ENCODE results near the gene MMP28.

DNA sequence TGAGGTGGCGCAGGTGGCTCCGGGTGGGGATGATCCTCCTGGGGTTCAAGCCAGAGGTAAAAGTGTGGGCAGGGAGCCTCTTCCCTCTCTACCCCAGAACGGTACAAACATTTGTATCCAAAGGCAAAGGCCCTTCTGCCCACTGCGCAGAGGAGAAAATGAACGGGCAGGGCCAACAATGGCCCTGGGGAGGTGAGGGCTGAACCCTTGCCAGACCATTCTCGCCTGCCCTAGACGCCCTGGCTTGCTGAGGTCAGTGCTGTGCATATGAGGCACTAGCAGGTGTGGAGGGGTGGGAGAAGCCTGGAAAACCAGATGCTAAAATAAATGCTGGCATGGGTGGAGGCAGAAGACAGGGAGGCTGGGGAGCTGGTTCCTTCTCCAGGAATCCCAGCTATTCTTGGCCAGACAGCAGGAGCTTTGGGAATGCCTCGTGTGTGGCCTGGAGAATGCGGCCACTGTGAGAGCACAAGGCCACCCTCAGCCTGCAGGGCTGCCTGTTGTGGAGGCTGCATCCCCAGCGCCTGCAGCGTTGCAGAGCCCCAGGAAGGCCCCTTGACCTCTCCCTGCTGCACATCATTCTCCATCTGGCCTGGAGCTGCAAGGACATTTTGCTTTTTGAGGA, 30.2 kb downstream of the MMP28 start:
- TF ChIP-seq POLR2A (IDR thresholded peaks at IDR 0.05) = no peak
- TF ChIP-seq, protein P1, sequence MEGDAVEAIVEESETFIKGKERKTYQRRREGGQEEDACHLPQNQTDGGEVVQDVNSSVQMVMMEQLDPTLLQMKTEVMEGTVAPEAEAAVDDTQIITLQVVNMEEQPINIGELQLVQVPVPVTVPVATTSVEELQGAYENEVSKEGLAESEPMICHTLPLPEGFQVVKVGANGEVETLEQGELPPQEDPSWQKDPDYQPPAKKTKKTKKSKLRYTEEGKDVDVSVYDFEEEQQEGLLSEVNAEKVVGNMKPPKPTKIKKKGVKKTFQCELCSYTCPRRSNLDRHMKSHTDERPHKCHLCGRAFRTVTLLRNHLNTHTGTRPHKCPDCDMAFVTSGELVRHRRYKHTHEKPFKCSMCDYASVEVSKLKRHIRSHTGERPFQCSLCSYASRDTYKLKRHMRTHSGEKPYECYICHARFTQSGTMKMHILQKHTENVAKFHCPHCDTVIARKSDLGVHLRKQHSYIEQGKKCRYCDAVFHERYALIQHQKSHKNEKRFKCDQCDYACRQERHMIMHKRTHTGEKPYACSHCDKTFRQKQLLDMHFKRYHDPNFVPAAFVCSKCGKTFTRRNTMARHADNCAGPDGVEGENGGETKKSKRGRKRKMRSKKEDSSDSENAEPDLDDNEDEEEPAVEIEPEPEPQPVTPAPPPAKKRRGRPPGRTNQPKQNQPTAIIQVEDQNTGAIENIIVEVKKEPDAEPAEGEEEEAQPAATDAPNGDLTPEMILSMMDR (IDR thresholded peaks at IDR 0.05) = no peak
